HCT116 (cell line): ENCODE data around the gene PRKN. TPM values are rescaled to one million over a fixed set of nuclear protein-coding genes. Genes with fewer than 3 reads are reported as not detected.

Experiments used
- ATAC-seq: fragments of 200-7000 bp; cut with Tn5 transposase; 2 replicates; pipeline ENCODE4 v1.9.1; 2020; ENCODE audit warnings: mild to moderate bottlenecking, moderate library complexity
- BruUV-seq: library from RNA; stranded (reverse); fragments of 400-500 nt; replicated peaks from 2 replicates; lab custom pipeline; 2021; lab: Mats Ljungman, UMichigan
- CTCF ChIA-PET: fragments of 300-600 bp; sonication (Branson Sonifier 250); formaldehyde crosslinking; loops from one replicate; lab custom pipeline; 2021; ENCODE audit warnings: antibody characterized with exemption; lab: Charles Lee
- POLR2A ChIA-PET: fragments of 300-600, 350-600 bp; sonication (Branson Sonifier 250); formaldehyde crosslinking; loops from one replicate; lab custom pipeline; 2021; ENCODE audit warnings: antibody characterized with exemption; lab: Charles Lee
- RAD21 ChIA-PET, 2 experiments: fragments of 300-600 bp; sonication (Branson Sonifier 250); formaldehyde crosslinking; loops; one replicate each; lab custom pipeline; 2023; ENCODE audit warnings: low total read pairs in 2 of 2; ENCODE audit not compliant: uncharacterized antibody in 2 of 2, unreplicated experiment in 2 of 2, low non-redundant PET in 1 of 2; lab: Charles Lee
- DNase-seq: peaks from one replicate; pipeline ENCODE4 v3.0.0-alpha.2; 2010; ENCODE audit warnings: low read depth, low spot score
- H2AFZ ChIP-seq: fragments of 200-600 bp; shearing (Covaris generic), sonication (generic); 2 replicates; pipeline ENCODE4 v1.6.1; 2017; ENCODE audit warnings: low read depth, mixed run types, mixed read lengths, antibody characterized with exemption, low read length; ENCODE audit not compliant: poor library complexity, severe bottlenecking
- H3K27ac ChIP-seq: 2 replicates; pipeline ENCODE4 v1.5.1; 2012; ENCODE audit warnings: low read depth, low read length
- H3K27me3 ChIP-seq: fragments of 200-600 bp; sonication (generic); 2 replicates; pipeline ENCODE4 v1.6.1; 2016; ENCODE audit warnings: mixed run types, low read length, mixed read lengths; ENCODE audit not compliant: insufficient read depth
- H3K36me3 ChIP-seq, 2 experiments: fragments of 200-500 bp in 1 of 2; fragments of 200-600 bp in 1 of 2; sonication (Bioruptor generic) in 1 of 2; sonication (generic) in 1 of 2; 2 replicates each; pipeline versions ENCODE4 v1.5.1 to v1.6.1; 2014 to 2016; ENCODE audit warnings: low read length in 2 of 2, inconsistent platforms in 1 of 2, mixed read lengths in 1 of 2, mixed run types in 1 of 2; ENCODE audit not compliant: insufficient read depth in 2 of 2, control insufficient read depth in 1 of 2
- H3K4me1 ChIP-seq, 2 experiments: fragments of 200-600 bp in 1 of 2; sonication (generic) in 1 of 2; 2 replicates each; pipeline versions ENCODE4 v1.5.1 to v1.6.1; 2012 to 2017; ENCODE audit warnings: low read length in 2 of 2, inconsistent platforms in 1 of 2, mild to moderate bottlenecking in 1 of 2, mixed read lengths in 1 of 2, mixed run types in 1 of 2, moderate library complexity in 1 of 2; ENCODE audit not compliant: insufficient read depth in 2 of 2, control insufficient read depth in 1 of 2
- H3K4me2 ChIP-seq: fragments of 200-600 bp; sonication (generic); 2 replicates; pipeline ENCODE4 v1.6.1; 2017; ENCODE audit warnings: mixed run types, low read length, mixed read lengths
- H3K4me3 ChIP-seq, 2 experiments: fragments of 200-600 bp in 1 of 2; sonication (generic) in 1 of 2; replicated peaks in 1 of 2; 2 replicates each; pipeline ENCODE4 v1.5.1; 2011 to 2016; ENCODE audit warnings: low read length in 2 of 2, control low read depth in 1 of 2, low read depth in 1 of 2, mild to moderate bottlenecking in 1 of 2, mixed read lengths in 1 of 2, mixed run types in 1 of 2
- H3K79me2 ChIP-seq: fragments of 200-600 bp; sonication (generic); 2 replicates; pipeline ENCODE4 v1.6.1; 2017; ENCODE audit warnings: mild to moderate bottlenecking, mixed run types, low read length, moderate library complexity, mixed read lengths; ENCODE audit not compliant: insufficient read depth
- H3K9ac ChIP-seq: fragments of 200-600 bp; sonication (generic); 2 replicates; pipeline ENCODE4 v1.6.1; 2016; ENCODE audit warnings: low read length, mixed read lengths
- H3K9me2 ChIP-seq: fragments of 200-600 bp; sonication (generic), shearing (Covaris generic); 2 replicates; pipeline ENCODE4 v1.6.1; 2017; ENCODE audit warnings: mixed run types, mild to moderate bottlenecking, moderate library complexity; ENCODE audit not compliant: insufficient read depth
- H3K9me3 ChIP-seq, 2 experiments: fragments of 200-500 bp in 1 of 2; fragments of 200-600 bp in 1 of 2; sonication (Bioruptor generic) in 1 of 2; sonication (generic) in 1 of 2; 2 replicates each; pipeline ENCODE4 v1.6.1; 2014 to 2017; ENCODE audit warnings: low read length in 2 of 2, mixed read lengths in 2 of 2, inconsistent platforms in 1 of 2, low read depth in 1 of 2, mild to moderate bottlenecking in 1 of 2, mixed run types in 1 of 2, moderate library complexity in 1 of 2; ENCODE audit not compliant: control insufficient read depth in 1 of 2, insufficient read depth in 1 of 2
- H4K20me1 ChIP-seq: fragments of 200-600 bp; sonication (generic), shearing (Covaris generic); 2 replicates; pipeline ENCODE4 v1.6.1; 2017; ENCODE audit warnings: mixed run types, mild to moderate bottlenecking, moderate library complexity; ENCODE audit not compliant: insufficient read depth
- CEBPB ChIP-seq: IDR thresholded peaks from 2 replicates; pipeline ENCODE4 v1.6.1; 2012; ENCODE audit warnings: low read depth
- CTCF ChIP-seq, 3 experiments: fragments of 200-600 bp in 1 of 3; sonication (generic) in 1 of 3; IDR thresholded peaks in 2 of 3; conservative IDR thresholded peaks in 1 of 3; 2 replicates each; pipeline ENCODE4 v1.5.1; 2012 to 2017; ENCODE audit warnings: low read depth in 2 of 3, low read length in 2 of 3, antibody characterized with exemption in 1 of 3, borderline replicate concordance in 1 of 3, control low read depth in 1 of 3, mild to moderate bottlenecking in 1 of 3, mixed read lengths in 1 of 3, mixed run types in 1 of 3, moderate library complexity in 1 of 3; ENCODE audit not compliant: insufficient read depth in 1 of 3
- ELF1 ChIP-seq: IDR thresholded peaks from 2 replicates; pipeline ENCODE4 v1.6.1; 2012; ENCODE audit warnings: low read depth, borderline replicate concordance
- EZH2phosphoT487 ChIP-seq: fragments of 200-600 bp; IDR thresholded peaks from 2 replicates; pipeline ENCODE4 v1.6.1; 2018; ENCODE audit warnings: antibody characterized with exemption, borderline replicate concordance
- POLR2AphosphoS5 ChIP-seq: IDR thresholded peaks from 2 replicates; pipeline ENCODE4 v1.6.1; 2011; ENCODE audit warnings: mild to moderate bottlenecking, low read depth, low read length, moderate library complexity
- RAD21 ChIP-seq: IDR thresholded peaks from 2 replicates; pipeline ENCODE4 v1.6.1; 2012; ENCODE audit warnings: low read depth, mild to moderate bottlenecking
- SIN3A ChIP-seq: IDR thresholded peaks from 2 replicates; pipeline ENCODE4 v1.6.1; 2012; ENCODE audit warnings: low read depth
- SRF ChIP-seq: IDR thresholded peaks from 2 replicates; pipeline ENCODE4 v1.6.1; 2012; ENCODE audit warnings: low read depth
- YY1 ChIP-seq: IDR thresholded peaks from 2 replicates; pipeline ENCODE4 v1.6.1; 2011; ENCODE audit warnings: low read length, low read depth, moderate library complexity, mild to moderate bottlenecking; ENCODE audit not compliant: insufficient replicate concordance; ENCODE audit errors: extremely low read depth
- ZNF274 ChIP-seq: fragments of 200-500 bp; sonication (Bioruptor generic); IDR thresholded peaks from 2 replicates; pipeline ENCODE4 v1.6.1; 2014; ENCODE audit warnings: mild to moderate bottlenecking, low read depth, low read length, inconsistent platforms
- intact Hi-C: fragments of 100-400 bp; cut with micrococcal nuclease; formaldehyde crosslinking; loops from 2 replicates; pipeline ENCODE4 v1.10.0; 2022
- total RNA-seq: library from RNA; stranded (reverse); gene quantifications from one replicate; pipeline ENCODE4 v1.2.1, GENCODE V29; 2021; ENCODE audit not compliant: unreplicated experiment
- TF ChIP-seq, protein P1 (sequence below): IDR thresholded peaks from 2 replicates; pipeline ENCODE4 v1.6.1; 2012

Gene PRKN
- total RNA-seq, 1 experiment from 2014 or later: 2.6 TPM

DNA sequence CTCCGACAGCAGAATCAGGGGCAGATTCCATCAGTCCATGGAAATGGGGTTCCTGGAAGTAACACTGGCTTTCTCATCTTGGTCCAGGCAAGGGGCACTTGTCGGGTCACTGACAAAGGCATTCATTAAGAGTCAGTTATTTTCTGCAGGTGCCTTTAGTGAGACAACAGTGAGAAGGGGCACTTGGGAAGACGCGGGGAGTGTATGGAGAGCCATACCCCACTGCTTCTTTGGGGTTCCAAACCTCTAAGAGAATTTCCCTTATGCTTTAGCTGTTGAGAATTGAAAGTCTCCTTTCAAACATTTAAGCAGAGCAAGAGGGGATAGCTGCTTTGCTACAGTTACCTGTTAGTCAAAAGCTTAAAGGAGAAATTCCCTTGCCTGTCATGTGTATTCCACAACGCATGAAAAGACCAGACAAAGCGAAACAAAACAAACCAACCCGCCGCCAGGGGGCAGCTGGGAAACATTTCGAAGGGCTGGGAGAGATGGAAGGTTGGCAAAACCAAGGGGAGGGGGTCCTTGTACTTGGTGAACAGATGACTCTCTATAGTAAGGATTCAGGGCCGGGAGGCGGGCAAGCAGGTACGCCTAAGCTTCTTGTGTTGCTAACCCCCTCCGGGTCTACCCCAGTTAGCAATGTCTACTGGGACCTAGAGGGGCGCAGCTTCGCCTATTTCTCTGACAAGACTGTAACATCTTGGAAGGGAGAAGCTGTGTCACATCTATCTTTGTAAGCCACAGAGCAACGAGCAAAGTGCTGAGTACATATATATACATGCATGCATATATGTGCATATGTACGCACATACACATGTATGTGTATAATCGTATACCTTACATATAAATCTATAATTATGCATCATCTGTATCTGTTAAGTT is 978.8 kb downstream of the PRKN start:
- Histone ChIP-seq H2AFZ (no peak overlapping the region), H3K4me3 (no peak overlapping the region), H3K4me1 (peaks cover 2 to 4% of the 10 kb centered on the region in 2 experiments; a peak in 2 of 4 replicates), H3K36me3 (no peaks in the 10 kb centered on the region), H3K9me3 (no peaks in the 10 kb centered on the region), H3K9me2 (no peaks in the 10 kb centered on the region), H3K79me2 (no peaks in the 10 kb centered on the region), H3K27ac (no peak overlapping the region), H4K20me1 (no peaks in the 10 kb centered on the region), H3K27me3 (no peaks in the 10 kb centered on the region), H3K9ac (no peak overlapping the region), H3K4me2 (peak overlapping the region; percentile 41)
- RAD21 ChIA-PET: no interaction called here
- peak; percentile 33 for DNase-seq
- POLR2A ChIA-PET: no interaction called here
- TF ChIP-seq ELF1 (no peak), POLR2AphosphoS5 (no peak), ZNF274 (no peak), YY1 (peak; percentile 32), SRF (no peak), SIN3A (no peak), CEBPB (no peak), EZH2phosphoT487 (no peak), RAD21 (peak; percentile 57), CTCF (IDR thresholded peaks at IDR 0.05 in 2 of 3, conservative IDR thresholded peaks at IDR 0.05 in 1 of 3; ENCODE audit: borderline replicate concordance in 1 of 3, insufficient read depth in 1 of 3, low read depth in 2 of 3, low read length in 2 of 3) (peak; percentile 31 to 78 (median 62); a peak in 5 of 6 replicates)
- TF ChIP-seq, protein P1, sequence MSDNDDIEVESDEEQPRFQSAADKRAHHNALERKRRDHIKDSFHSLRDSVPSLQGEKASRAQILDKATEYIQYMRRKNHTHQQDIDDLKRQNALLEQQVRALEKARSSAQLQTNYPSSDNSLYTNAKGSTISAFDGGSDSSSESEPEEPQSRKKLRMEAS: no peak
- no TSS peak for BruUV-seq
- CTCF ChIA-PET: interaction anchor here (1.1 kb wide), 1 partner anchor 9 kb away, joined by 3 read pairs; no protein-coding TSS in a partner anchor
- intact Hi-C loops: loop anchor here (2.0 kb wide), 1 partner anchor 450 kb away; no protein-coding TSS in a partner anchor
- peak; percentile 84 for ATAC-seq
